GM21723 (cell line): ENCODE measurements around the gene THAP9.
A peak's percentile ranks its signal among the peaks of the same experiment; 100 is the strongest.
"Not testable (repeated sequence)": the region's sequence is repeated elsewhere in the genome, so short reads cannot be mapped to it uniquely, and the experiment has no call there.

Source experiments
- ATAC-seq: cut with Tn5 transposase; IDR thresholded peaks from one replicate; pipeline ENCODE4 v1.9.1; 2021; ENCODE audit warnings: mild to moderate bottlenecking, moderate library complexity; ENCODE audit not compliant: unreplicated experiment

Gene THAP9

GRCh38 chr4:82900411-82901182, at the start of gene THAP9:
THAP9 (plus strand) TSS chr4:82900735; CDS start chr4:82900803, 68 bp downstream.
- ATAC-seq, result peak; percentile 90

- no peak for ATAC-seq
Observed at GRCh38 chr4:82851318-82851717, 49.2 kb upstream of the THAP9 start.

DNA sequence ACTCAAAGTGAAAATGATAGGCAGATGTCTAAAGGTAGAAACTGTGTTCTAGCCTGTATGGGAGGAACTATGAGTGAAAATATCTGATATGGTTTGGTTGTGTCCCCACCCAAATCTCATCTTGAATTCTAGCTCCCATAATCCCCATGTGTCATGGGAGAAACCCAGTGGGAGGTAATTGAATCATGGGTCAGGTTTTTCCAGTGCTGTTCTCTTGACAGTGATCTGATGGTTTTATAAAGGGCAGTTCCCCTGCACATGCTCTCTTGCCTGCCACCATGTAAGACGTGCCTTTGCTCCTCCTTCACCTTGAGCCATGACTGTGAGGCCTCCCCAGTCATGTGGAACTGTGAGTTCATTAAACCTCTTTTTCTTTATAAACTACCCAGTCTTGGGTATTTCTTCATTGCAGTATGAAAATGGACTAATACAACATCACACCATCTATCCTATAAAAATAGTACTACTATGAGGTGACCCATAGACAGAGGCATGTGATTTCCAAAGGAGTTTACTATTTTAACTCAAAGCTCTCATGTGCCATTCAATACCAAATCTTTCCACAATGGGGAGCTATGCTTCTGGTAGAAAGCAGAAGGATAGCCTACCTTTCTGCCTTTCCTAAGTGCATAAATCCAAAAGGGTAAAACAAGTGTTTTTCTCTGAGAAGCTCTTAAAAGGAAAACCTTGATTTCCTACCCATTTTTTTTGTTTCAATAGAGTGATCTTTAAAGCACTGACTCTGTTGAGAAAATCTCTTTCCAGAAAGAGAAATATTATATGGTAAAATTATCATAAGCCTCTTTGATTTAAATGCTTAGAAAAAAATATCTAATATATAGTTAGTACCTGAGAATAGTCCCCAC, 48.4 kb upstream of the THAP9 start:
- no peak for ATAC-seq

DNA sequence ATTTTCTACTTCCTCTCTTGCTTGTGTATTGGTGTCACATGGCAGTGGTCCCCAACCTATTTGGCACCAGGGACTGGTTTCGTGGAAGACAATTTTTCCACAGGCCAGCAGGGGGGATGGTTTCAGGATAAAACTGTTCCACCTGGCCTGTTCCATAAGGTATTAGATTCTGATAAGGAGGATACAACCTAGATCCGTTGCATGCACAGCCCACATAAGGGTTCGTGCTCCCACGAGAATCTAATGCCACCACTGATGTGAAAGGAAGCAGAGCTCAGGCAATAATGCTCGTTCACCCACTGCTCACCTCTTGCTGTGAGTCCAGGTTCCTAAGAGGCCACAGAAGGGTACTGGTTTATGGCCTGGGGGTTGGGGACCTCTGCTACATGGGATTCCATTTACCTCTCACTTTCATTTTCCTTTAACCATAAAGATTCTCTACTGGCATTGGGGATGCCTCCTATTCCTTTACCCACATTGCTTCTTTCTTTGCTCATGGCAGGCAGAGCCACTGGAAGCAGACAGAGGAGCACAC, 47.7 kb upstream of the THAP9 start:
- no peak for ATAC-seq

DNA sequence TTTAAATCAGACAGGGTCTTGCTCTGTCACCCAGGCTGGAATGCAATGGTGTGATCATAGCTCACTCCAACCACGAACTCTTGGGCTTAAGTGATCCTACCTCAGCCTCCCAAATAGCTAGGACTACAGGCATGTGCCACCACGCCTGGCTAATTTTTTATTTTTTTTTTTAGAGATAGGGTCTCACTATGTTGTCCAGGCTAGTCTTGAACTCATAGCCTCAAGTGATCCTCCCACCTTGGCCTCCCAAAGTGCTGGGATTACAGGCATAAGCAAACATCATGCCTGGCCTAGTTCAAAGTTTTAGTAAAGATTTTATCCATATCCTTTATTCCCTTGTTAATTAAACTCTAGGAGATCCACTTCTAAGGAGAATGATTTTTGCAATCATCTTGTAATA, 40.0 kb upstream of the THAP9 start:
- not testable (repeated sequence) for ATAC-seq

DNA sequence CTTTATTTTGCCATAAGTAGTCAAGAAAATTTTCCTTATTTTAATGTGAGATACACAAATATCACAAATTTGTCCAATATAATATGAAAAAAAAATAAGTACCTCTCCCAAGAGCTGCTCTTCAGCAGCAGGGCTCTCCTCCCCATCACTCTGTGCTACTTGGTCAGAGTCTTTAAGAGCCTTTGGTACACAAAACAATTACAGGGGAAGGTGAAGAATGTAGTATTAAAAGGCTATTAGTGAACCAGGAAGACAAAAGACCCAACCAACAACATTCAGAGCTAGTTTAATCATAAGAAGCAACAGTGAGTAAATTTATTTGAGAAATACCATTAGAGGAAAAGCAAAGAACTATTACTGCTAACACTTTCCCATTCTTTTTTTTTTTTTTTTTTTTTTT, 39.0 kb upstream of the THAP9 start:
- ATAC-seq, result no peak

- no peak for ATAC-seq
Observed at GRCh38 chr4:82864336-82864979, 36.1 kb upstream of the THAP9 start.

DNA sequence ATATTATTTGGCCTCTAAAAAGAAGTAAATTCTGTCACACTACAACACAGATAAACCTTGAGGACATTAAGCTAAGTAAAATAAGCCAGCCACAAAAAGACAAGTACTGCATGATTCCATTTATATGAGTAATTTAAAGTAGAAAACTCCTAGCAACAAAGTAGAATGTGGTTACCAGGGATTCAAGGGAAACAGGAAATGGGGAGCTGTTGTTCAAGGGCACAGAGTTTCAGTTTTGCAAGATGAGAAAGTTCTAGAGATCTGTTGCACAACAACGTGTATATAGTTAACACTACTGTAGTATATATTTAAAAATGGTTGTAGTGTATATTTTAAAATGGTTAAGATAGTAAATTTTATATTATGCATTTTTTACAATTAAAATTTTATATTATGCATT, 34.9 kb upstream of the THAP9 start:
- no peak for ATAC-seq

- ATAC-seq, result not testable (repeated sequence)
Observed at GRCh38 chr4:82866033-82866432, 34.5 kb upstream of the THAP9 start.

DNA sequence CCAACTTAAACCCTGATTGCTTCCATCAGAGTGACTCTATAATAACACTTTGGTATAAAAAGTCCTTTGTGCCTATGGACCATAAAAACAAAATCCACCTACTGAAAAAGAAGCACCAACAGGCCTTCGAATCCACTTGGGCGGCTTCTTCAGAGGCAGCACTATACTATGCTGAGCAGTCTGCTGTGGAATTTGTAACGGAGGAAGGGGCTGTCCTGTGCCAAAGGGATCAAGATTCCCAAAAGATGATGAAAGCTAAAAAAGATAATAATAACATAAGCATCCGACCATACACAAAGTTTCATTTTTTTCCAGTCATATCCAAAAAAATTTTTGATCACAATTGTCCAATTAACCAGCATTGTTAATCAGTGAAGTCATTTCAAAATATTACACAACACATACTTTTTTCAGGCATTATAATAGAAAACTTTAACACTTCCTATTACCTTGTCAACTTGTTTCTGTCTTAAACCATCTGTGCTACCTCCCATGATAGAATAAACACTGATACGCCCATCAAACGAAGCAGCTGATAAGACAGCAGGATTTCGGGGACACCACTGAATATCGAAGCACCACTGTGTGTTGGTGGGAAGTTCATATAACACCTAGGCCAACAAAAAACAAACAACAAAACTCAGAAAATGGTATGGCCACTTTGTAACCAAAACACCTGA, 33.7 kb upstream of the THAP9 start:
- ATAC-seq, result no peak

- no peak for ATAC-seq
Observed at GRCh38 chr4:82868572-82868971, 32.0 kb upstream of the THAP9 start.

- no peak for ATAC-seq
Observed at GRCh38 chr4:82885410-82885809, 15.1 kb upstream of the THAP9 start.

DNA sequence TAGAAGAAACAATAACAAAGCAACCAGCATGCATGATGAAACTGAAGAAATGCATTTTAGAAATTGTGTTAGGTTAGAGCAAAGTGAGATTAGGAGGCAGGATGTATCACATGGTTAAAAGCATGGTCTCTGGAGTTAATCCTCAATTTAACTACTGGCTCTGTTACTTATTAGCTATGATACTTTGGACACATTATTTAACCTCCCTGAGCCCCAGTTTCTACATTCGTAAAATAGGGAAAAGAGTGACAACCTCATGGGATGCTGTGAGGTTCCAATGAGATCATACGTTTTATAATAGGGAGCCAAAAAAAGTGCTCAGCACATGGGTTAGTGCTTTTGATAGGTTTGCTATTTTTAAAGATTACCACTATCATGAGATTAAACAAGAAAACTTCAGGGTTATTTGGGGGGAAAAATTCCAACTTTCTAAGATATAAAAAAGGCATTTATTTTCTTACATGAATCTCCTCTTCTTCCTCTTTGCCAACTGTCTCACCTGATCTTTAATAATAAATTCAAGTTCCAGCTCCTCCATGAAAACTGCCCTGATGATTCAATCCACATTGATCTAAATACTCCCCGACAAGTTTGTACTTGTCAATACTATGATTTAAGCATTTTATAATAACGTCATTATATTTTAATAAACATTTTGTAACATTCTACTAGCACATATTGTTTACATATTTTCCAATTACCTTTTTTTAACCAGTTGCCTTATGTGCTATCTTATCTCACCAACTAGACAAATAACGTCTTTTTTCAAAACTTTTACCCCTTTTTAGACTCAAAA, 14.2 kb upstream of the THAP9 start:
- no peak for ATAC-seq

- ATAC-seq, result no peak
Observed at GRCh38 chr4:82889287-82889686, 11.2 kb upstream of the THAP9 start.

DNA sequence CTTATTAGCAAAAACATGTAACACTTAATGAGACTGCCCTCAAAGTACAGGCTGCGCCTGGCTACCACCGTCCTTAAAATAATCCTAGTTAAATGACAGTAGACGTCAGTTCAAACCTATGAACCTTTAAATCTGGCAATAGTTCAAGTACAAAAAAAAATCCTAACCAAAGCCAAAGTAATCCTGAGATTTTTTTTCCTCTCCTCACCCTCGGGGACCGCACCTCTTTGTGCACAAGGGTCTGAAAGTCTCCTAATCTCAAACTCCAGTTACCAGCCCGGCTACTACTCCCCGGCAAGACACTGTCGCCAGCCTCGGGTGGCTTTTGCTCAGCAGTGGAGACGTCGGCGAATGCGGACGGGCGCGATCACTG, 10.0 kb upstream of the THAP9 start:
- peak; percentile 1 for ATAC-seq

DNA sequence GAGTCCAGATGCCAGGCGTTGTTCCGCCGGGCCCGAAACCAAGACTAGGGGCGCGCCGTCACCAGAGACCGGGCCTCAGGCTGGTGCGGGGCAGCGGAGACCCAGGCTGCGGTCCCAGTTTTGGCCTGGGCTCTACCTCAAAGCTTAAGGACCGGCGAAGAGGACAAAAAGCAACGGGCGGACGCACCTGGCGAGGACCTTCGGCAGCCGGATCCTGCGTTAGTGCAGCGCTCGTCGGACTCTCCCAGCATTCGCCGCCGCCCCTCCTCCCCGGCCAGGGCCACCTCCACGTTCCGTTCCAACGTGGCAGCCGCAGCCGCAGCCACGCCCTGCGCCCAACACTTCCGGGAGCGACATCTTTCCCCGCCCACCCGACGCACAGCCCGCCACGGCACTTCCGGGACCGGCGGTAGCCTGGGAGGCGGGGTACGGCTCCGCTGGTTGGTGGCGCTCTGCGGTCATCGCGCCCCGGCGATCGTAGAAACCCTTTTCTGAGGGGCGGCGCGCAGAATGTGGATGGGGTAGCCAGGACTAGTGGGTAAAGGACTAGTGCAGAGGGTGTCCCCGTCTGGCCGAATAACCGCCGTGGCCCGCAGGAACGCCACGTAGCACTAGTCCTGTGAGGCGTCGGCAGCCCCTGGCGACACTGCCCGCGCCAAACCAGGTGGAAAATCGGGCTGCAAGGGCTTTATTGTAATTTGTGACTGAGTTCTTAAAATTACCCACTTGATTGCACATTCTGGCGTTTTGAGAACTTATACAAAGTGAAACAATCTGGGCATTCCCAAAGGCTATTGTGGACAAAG, 9.4 kb upstream of the THAP9 start, which contains the start of gene SEC31A:
SEC31A (minus strand) TSS at position 253 of the 806 bp plus-strand sequence. CDS start 9,217 bp downstream, outside the sequence.
- peak; percentile 92 for ATAC-seq

DNA sequence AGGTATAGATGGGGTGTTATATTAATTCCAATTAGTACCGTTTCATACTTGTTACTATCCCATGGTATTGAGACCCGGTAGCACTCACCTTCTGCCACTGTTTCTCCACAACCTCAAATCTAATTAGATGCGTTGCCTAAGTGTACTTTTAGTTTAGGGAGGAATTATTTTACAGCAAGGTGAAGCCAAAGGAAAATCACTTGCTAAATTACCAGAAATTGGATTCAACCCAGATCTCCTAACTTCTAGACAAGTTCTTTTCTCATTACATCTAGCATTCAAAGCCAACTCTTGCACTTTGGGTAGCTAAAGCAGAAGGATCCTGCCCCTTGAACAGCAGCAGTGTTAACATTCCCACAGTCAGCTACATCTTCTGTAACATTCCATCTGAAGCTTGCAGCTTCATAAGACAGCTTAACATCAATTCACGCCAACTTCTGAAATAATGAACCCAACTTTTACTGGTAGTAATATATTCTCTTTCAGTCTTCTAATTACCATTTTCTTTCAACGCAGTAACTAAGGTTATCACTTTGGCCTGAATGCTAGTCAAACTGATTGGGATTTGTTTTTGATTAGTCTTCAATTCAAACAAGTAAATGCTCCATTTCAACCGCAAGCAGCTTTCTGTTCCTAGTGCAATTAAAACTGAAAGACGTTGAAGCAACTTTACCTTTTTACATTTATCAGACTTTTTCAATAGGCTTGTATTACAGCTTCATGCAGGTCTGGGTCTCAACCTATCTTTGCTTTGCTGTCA, 8.6 kb upstream of the THAP9 start:
- peak; percentile 14 for ATAC-seq

DNA sequence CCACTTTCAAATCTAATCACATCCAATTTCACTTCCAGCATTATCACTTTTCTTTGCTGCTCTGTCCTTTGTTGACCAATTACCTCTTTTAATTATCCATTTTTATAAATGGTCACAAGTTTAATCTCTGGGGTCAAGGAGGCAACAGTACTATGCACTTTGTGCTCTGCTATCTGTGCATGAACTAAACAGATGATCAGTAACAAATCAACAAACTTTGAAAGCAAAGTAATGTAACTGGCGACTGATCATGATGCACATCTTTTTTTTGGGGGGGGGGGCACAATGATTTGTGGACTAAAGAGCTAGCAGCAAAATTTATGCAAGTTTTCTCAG, 8.1 kb upstream of the THAP9 start:
- no peak for ATAC-seq
